Measurements from ENCODE around the gene VAV3. TPM values are rescaled to one million over a fixed set of nuclear protein-coding genes. Genes with fewer than 3 reads are reported as not detected.

VAV3 gene
- total and polyA plus RNA-seq, 2 of the 8 experiments (the other 6 are each of a cell fraction or from before 2014, with no cell fraction given): 2.9 to 7.9 TPM

- TF ChIP-seq EZH2 (IDR thresholded peaks at IDR 0.05; ENCODE audit: low read depth, low read length, severe bottlenecking) (no peak), POU5F1 (IDR thresholded peaks at IDR 0.05; ENCODE audit: low read depth, low read length) (no peak), ATF2 (IDR thresholded peaks at IDR 0.05; ENCODE audit: low read length) (no peak), EP300 (IDR thresholded peaks at IDR 0.05; ENCODE audit: borderline replicate concordance in 1 of 2, low read depth in 2 of 2, low read length in 2 of 2) (no peak)
Observed at GRCh38 chr1:107966550-107966949, 1.6 kb upstream of the VAV3 start (continued).
